ENCODE measurements around the gene GRID1.

DNA sequence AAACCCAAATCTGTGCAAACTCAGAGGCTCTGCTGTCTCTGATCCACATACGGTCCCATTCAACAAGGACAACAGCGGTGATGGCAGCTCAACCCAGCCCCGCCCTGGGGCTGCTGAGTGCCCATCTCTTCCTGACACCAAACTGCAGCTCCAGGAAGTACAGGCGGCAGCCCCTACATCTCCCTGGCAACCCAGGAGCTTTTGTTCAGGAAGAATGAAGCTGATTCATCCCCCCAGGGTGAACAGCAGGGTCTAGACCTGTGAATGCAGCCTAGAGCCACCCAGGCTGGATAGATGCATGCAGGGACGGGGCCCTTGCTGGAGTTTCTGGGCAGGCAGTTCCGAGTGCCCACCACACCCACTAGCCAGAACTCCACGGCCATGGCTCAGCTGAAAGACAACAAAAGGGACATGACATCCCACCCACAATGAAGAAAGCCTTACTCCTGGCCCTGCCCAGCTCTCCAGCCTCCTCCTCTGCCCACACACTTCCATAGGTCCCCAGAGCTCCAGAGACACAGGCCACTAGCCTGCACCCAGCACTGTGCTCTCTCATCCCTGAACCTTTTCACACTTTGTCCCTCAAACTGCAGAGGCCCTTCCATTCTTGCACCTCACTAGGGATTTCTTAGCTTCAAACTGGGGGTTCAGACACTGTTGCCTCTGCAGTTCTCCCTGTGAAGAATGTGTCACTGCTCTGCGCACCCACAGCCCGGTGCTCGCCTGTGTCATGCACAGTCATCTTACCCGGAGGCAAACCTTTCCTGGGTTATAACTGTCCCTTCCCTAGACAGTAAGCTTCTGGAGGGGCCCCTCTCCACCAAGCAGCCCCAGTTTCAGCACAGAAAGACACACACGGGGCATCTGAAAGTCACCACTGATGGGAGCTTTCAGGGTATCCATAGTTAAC lies 99.1 kb downstream of the GRID1 start:
- TF ChIP-seq, protein P1, sequence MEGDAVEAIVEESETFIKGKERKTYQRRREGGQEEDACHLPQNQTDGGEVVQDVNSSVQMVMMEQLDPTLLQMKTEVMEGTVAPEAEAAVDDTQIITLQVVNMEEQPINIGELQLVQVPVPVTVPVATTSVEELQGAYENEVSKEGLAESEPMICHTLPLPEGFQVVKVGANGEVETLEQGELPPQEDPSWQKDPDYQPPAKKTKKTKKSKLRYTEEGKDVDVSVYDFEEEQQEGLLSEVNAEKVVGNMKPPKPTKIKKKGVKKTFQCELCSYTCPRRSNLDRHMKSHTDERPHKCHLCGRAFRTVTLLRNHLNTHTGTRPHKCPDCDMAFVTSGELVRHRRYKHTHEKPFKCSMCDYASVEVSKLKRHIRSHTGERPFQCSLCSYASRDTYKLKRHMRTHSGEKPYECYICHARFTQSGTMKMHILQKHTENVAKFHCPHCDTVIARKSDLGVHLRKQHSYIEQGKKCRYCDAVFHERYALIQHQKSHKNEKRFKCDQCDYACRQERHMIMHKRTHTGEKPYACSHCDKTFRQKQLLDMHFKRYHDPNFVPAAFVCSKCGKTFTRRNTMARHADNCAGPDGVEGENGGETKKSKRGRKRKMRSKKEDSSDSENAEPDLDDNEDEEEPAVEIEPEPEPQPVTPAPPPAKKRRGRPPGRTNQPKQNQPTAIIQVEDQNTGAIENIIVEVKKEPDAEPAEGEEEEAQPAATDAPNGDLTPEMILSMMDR (IDR thresholded peaks at IDR 0.05), result no peak
- no peak for TF ChIP-seq POLR2A (IDR thresholded peaks at IDR 0.05)
